HG03432 (cell line): Measurements from ENCODE around the gene SH3RF3.

Experiments
- ATAC-seq: cut with Tn5 transposase; IDR thresholded peaks from one replicate; pipeline ENCODE4 v1.9.1; 2021; ENCODE audit warnings: mild to moderate bottlenecking, moderate library complexity; ENCODE audit not compliant: unreplicated experiment

Gene SH3RF3

GRCh38 chr2:109137616-109138015 is 8.6 kb downstream of the SH3RF3 start:
- no peak for ATAC-seq

- no peak for ATAC-seq
Observed at GRCh38 chr2:109138449-109138848, 9.4 kb downstream of the SH3RF3 start.

- no peak for ATAC-seq
Observed at GRCh38 chr2:109139002-109139401, 10.0 kb downstream of the SH3RF3 start.

- ATAC-seq: no peak
Observed at GRCh38 chr2:109139865-109140396, 10.9 kb downstream of the SH3RF3 start.

GRCh38 chr2:109141006-109141600 is 12.1 kb downstream of the SH3RF3 start:
- no peak for ATAC-seq

- no peak for ATAC-seq
Observed at GRCh38 chr2:109141727-109142283, 12.8 kb downstream of the SH3RF3 start.

- no peak for ATAC-seq
Observed at GRCh38 chr2:109142416-109143210, 13.6 kb downstream of the SH3RF3 start.

- peak; percentile 82 for ATAC-seq
Observed at GRCh38 chr2:109143214-109144187, 14.5 kb downstream of the SH3RF3 start.

GRCh38 chr2:109144271-109144670 is 15.3 kb downstream of the SH3RF3 start:
- no peak for ATAC-seq

GRCh38 chr2:109144721-109145120 is 15.7 kb downstream of the SH3RF3 start:
- no peak for ATAC-seq

GRCh38 chr2:109145286-109145685 is 16.3 kb downstream of the SH3RF3 start:
- ATAC-seq: no peak

- no peak for ATAC-seq
Observed at GRCh38 chr2:109147405-109147804, 18.4 kb downstream of the SH3RF3 start.

GRCh38 chr2:109148117-109148746 is 19.2 kb downstream of the SH3RF3 start:
- no peak for ATAC-seq

GRCh38 chr2:109148991-109149645 is 20.1 kb downstream of the SH3RF3 start:
- ATAC-seq: no peak

GRCh38 chr2:109150559-109150958 is 21.6 kb downstream of the SH3RF3 start:
- ATAC-seq: no peak

GRCh38 chr2:109151519-109151918 is 22.5 kb downstream of the SH3RF3 start:
- ATAC-seq: no peak

GRCh38 chr2:109153005-109153784 is 24.2 kb downstream of the SH3RF3 start:
- ATAC-seq: no peak

- ATAC-seq: no peak
Observed at GRCh38 chr2:109153807-109154206, 24.8 kb downstream of the SH3RF3 start.

GRCh38 chr2:109154226-109154625 is 25.2 kb downstream of the SH3RF3 start:
- no peak for ATAC-seq
